GM21737 (cell line): ENCODE measurements around the gene PODXL.

ENCODE experiments used
- ATAC-seq: cut with Tn5 transposase; IDR thresholded peaks from one replicate; pipeline ENCODE4 v1.9.1; 2021; ENCODE audit warnings: mild to moderate bottlenecking, moderate library complexity; ENCODE audit not compliant: unreplicated experiment

PODXL gene

GRCh38 chr7:131568510-131568909 lies 12.1 kb upstream of the PODXL start:
- no peak for ATAC-seq

GRCh38 chr7:131564640-131565039 lies 8.2 kb upstream of the PODXL start:
- no peak for ATAC-seq

GRCh38 chr7:131563918-131564317 lies 7.5 kb upstream of the PODXL start:
- no peak for ATAC-seq

- no peak for ATAC-seq
These were observed 6.5 kb upstream of the PODXL start for GRCh38 chr7:131562941-131563340.

- ATAC-seq, result no peak
These were observed 3.6 kb upstream of the PODXL start for GRCh38 chr7:131560061-131560460.

- ATAC-seq, result no peak
These were observed 1.4 kb upstream of the PODXL start for GRCh38 chr7:131557652-131558385.

- ATAC-seq, result no peak
These were observed 652 bp upstream of the PODXL start for GRCh38 chr7:131556909-131557651.

GRCh38 chr7:131555552-131556052 lies 826 bp downstream of the PODXL start:
- no peak for ATAC-seq

GRCh38 chr7:131554880-131555516 lies 1.4 kb downstream of the PODXL start:
- no peak for ATAC-seq

GRCh38 chr7:131553931-131554330 lies 2.5 kb downstream of the PODXL start:
- ATAC-seq, result no peak

GRCh38 chr7:131552053-131552452 lies 4.4 kb downstream of the PODXL start:
- ATAC-seq, result no peak

- ATAC-seq, result no peak
These were observed 5.6 kb downstream of the PODXL start for GRCh38 chr7:131550846-131551245.

GRCh38 chr7:131548371-131548770 lies 8.1 kb downstream of the PODXL start:
- no peak for ATAC-seq

GRCh38 chr7:131547589-131547988 lies 8.8 kb downstream of the PODXL start:
- ATAC-seq, result no peak

- ATAC-seq, result no peak
These were observed 9.8 kb downstream of the PODXL start for GRCh38 chr7:131546583-131547141.

GRCh38 chr7:131546126-131546525 lies 10.3 kb downstream of the PODXL start:
- ATAC-seq, result no peak

GRCh38 chr7:131544449-131545301 lies 11.8 kb downstream of the PODXL start:
- no peak for ATAC-seq

- ATAC-seq, result no peak
These were observed 12.4 kb downstream of the PODXL start for GRCh38 chr7:131544021-131544420.

- ATAC-seq, result no peak
These were observed 13.1 kb downstream of the PODXL start for GRCh38 chr7:131543298-131543697.

- ATAC-seq, result no peak
These were observed 15.8 kb downstream of the PODXL start for GRCh38 chr7:131540491-131541162.
